Measurements from ENCODE around the gene INPP4B.
"Not testable (repeated sequence)": the region's sequence is repeated elsewhere in the genome, so short reads cannot be mapped to it uniquely, and the experiment has no call there.

INPP4B gene

GRCh38 chr4:142100941-142101340 lies 745.2 kb downstream of the INPP4B start:
- DNase-seq = no peak

GRCh38 chr4:142098900-142099545 lies 747.1 kb downstream of the INPP4B start:
- DNase-seq = no peak

GRCh38 chr4:142098380-142098779 lies 747.7 kb downstream of the INPP4B start:
- no peak for DNase-seq

GRCh38 chr4:142097015-142097414 lies 749.1 kb downstream of the INPP4B start:
- DNase-seq = no peak

GRCh38 chr4:142095886-142096605 lies 750.1 kb downstream of the INPP4B start:
- DNase-seq = no peak

- no peak for DNase-seq
Measured at GRCh38 chr4:142092941-142093340, 753.2 kb downstream of the INPP4B start.

- DNase-seq = no peak
Measured at GRCh38 chr4:142091691-142092182, 754.4 kb downstream of the INPP4B start.

GRCh38 chr4:142091085-142091513 lies 755.0 kb downstream of the INPP4B start:
- no peak for DNase-seq

GRCh38 chr4:142088906-142089305 lies 757.2 kb downstream of the INPP4B start:
- DNase-seq = no peak

- no peak for DNase-seq
Measured at GRCh38 chr4:142085513-142086292, 760.4 kb downstream of the INPP4B start.

- DNase-seq = no peak
Measured at GRCh38 chr4:142083264-142083663, 762.8 kb downstream of the INPP4B start.

GRCh38 chr4:142081025-142081424 lies 765.1 kb downstream of the INPP4B start:
- no peak for DNase-seq

- DNase-seq = no peak
Measured at GRCh38 chr4:142079959-142080358, 766.1 kb downstream of the INPP4B start.

- DNase-seq = no peak
Measured at GRCh38 chr4:142077048-142077447, 769.1 kb downstream of the INPP4B start.

GRCh38 chr4:142068304-142068703 lies 777.8 kb downstream of the INPP4B start:
- not testable (repeated sequence) for DNase-seq

GRCh38 chr4:142066562-142066961 lies 779.5 kb downstream of the INPP4B start:
- DNase-seq = not testable (repeated sequence)

GRCh38 chr4:142065086-142065647 lies 780.9 kb downstream of the INPP4B start:
- DNase-seq = no peak

GRCh38 chr4:142064181-142064580 lies 781.9 kb downstream of the INPP4B start:
- DNase-seq = no peak

GRCh38 chr4:142045996-142046395 lies 800.1 kb downstream of the INPP4B start:
- no peak for DNase-seq

GRCh38 chr4:142044271-142044670 lies 801.8 kb downstream of the INPP4B start:
- DNase-seq = no peak

GRCh38 chr4:142043509-142043908 lies 802.6 kb downstream of the INPP4B start:
- DNase-seq = no peak

GRCh38 chr4:142041788-142042187 lies 804.3 kb downstream of the INPP4B start:
- no peak for DNase-seq

- DNase-seq = no peak
Measured at GRCh38 chr4:142040043-142040442, 806.1 kb downstream of the INPP4B start.

All from CD4-positive, alpha-beta T cell treated with Interleukin-17A for 1 hour (primary cell).